Skin of body (tissue), 2 donors: ENCODE measurements around the gene RAB3GAP1. TPM values are rescaled to one million over a fixed set of nuclear protein-coding genes. Genes with fewer than 3 reads are reported as not detected.
"Not testable (repeated sequence)": the region's sequence is repeated elsewhere in the genome, so short reads cannot be mapped to it uniquely, and the experiment has no call there.

Source experiments
- DNase-seq: peaks from one replicate; lab custom pipeline; 2025; lab: John Stamatoyannopoulos, UW
- total RNA-seq: library from RNA; depleted of rRNA; stranded (reverse); fragments of >200 nt; gene quantifications from one replicate; pipeline ENCODE4 v1.2.3, GENCODE V29; 2014

RAB3GAP1 gene
- total RNA-seq, 1 donor from 2014 or later = 60.8 TPM

GRCh38 chr2:135055182-135055786 lies 3.2 kb downstream of the RAB3GAP1 start:
- no peak for DNase-seq

- no peak for DNase-seq
Observed at GRCh38 chr2:135056790-135057189, 4.7 kb downstream of the RAB3GAP1 start.

- DNase-seq = no peak
Observed at GRCh38 chr2:135059577-135059976, 7.5 kb downstream of the RAB3GAP1 start.

- no peak for DNase-seq
Observed at GRCh38 chr2:135063210-135063609, 11.1 kb downstream of the RAB3GAP1 start.

- DNase-seq = no peak
Observed at GRCh38 chr2:135064149-135064548, 12.1 kb downstream of the RAB3GAP1 start.

- no peak for DNase-seq
Observed at GRCh38 chr2:135066710-135067109, 14.6 kb downstream of the RAB3GAP1 start.

- DNase-seq = no peak
Observed at GRCh38 chr2:135072125-135072997, 20.3 kb downstream of the RAB3GAP1 start.

GRCh38 chr2:135074216-135074615 lies 22.1 kb downstream of the RAB3GAP1 start:
- no peak for DNase-seq

- no peak for DNase-seq
Observed at GRCh38 chr2:135076556-135076955, 24.5 kb downstream of the RAB3GAP1 start.

GRCh38 chr2:135078417-135078816 lies 26.3 kb downstream of the RAB3GAP1 start:
- no peak for DNase-seq

- no peak for DNase-seq
Observed at GRCh38 chr2:135086222-135086621, 34.1 kb downstream of the RAB3GAP1 start.

- DNase-seq = not testable (repeated sequence)
Observed at GRCh38 chr2:135089597-135089996, 37.5 kb downstream of the RAB3GAP1 start.

- no peak for DNase-seq
Observed at GRCh38 chr2:135091681-135092080, 39.6 kb downstream of the RAB3GAP1 start.

- no peak for DNase-seq
Observed at GRCh38 chr2:135093193-135093592, 41.1 kb downstream of the RAB3GAP1 start.

- DNase-seq = no peak
Observed at GRCh38 chr2:135093670-135094330, 41.7 kb downstream of the RAB3GAP1 start.

- DNase-seq = no peak
Observed at GRCh38 chr2:135094508-135094907, 42.4 kb downstream of the RAB3GAP1 start.

GRCh38 chr2:135095591-135095990 lies 43.5 kb downstream of the RAB3GAP1 start:
- no peak for DNase-seq

- no peak for DNase-seq
Observed at GRCh38 chr2:135096665-135097446, 44.8 kb downstream of the RAB3GAP1 start.

GRCh38 chr2:135097532-135098231 lies 45.6 kb downstream of the RAB3GAP1 start:
- DNase-seq = no peak

GRCh38 chr2:135099802-135100483 lies 47.9 kb downstream of the RAB3GAP1 start:
- DNase-seq = no peak
